AG04449 (cell line): ENCODE measurements around the gene GPX5.

ENCODE experiments used
- CTCF ChIA-PET: fragments of 350-600 bp; formaldehyde crosslinking; extraction: SDS; loops from one replicate; lab custom pipeline; 2021; ENCODE audit warnings: antibody characterized with exemption; lab: Yijun Ruan, JAX
- POLR2A ChIA-PET: fragments of 400-600, 350-600 bp; formaldehyde crosslinking; extraction: SDS; loops from one replicate; lab custom pipeline; 2020; ENCODE audit warnings: antibody characterized with exemption, inconsistent platforms; lab: Yijun Ruan, JAX
- DNase-seq: peaks from one replicate; pipeline ENCODE4 v3.0.0-alpha.2; 2010; ENCODE audit warnings: low read depth, low spot score
- H3K4me3 ChIP-seq: 2 replicates; pipeline ENCODE4 v1.5.1; 2011; ENCODE audit warnings: low read depth, mild to moderate bottlenecking, control low read depth, low read length
- TF ChIP-seq, protein P1 (sequence below): IDR thresholded peaks from one replicate; pipeline ENCODE4 v1.5.1; 2011; ENCODE audit warnings: mild to moderate bottlenecking, moderate library complexity, low read length, control low read depth, inconsistent platforms; ENCODE audit not compliant: insufficient read depth; ENCODE audit errors: missing control alignments

The GPX5 gene

GRCh38 chr6:28488916-28489365, 36.7 kb upstream of the GPX5 start:
- TF ChIP-seq, protein P1, sequence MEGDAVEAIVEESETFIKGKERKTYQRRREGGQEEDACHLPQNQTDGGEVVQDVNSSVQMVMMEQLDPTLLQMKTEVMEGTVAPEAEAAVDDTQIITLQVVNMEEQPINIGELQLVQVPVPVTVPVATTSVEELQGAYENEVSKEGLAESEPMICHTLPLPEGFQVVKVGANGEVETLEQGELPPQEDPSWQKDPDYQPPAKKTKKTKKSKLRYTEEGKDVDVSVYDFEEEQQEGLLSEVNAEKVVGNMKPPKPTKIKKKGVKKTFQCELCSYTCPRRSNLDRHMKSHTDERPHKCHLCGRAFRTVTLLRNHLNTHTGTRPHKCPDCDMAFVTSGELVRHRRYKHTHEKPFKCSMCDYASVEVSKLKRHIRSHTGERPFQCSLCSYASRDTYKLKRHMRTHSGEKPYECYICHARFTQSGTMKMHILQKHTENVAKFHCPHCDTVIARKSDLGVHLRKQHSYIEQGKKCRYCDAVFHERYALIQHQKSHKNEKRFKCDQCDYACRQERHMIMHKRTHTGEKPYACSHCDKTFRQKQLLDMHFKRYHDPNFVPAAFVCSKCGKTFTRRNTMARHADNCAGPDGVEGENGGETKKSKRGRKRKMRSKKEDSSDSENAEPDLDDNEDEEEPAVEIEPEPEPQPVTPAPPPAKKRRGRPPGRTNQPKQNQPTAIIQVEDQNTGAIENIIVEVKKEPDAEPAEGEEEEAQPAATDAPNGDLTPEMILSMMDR, result no peak
- peak overlapping the region; percentile 63 for H3K4me3 ChIP-seq
- POLR2A ChIA-PET, result interaction anchor here (1.0 kb wide), 1 partner anchor 14 kb away, joined by 4 read pairs; no protein-coding TSS in a partner anchor
- DNase-seq, result peak; percentile 40
- CTCF ChIA-PET, result interaction anchor here (0.7 kb wide), 1 partner anchor 54 kb away, joined by 3 read pairs; no protein-coding TSS in a partner anchor

- CTCF ChIA-PET, result interaction anchor here (0.7 kb wide), 1 partner anchor 53 kb away, joined by 3 read pairs; no protein-coding TSS in a partner anchor
- TF ChIP-seq, protein P1, result no peak
- DNase-seq, result peak; percentile 26
- POLR2A ChIA-PET, result interaction anchor here (1.0 kb wide), 1 partner anchor 15 kb away, joined by 4 read pairs; no protein-coding TSS in a partner anchor
- peak overlapping the region; percentile 63 for H3K4me3 ChIP-seq
Measured at GRCh38 chr6:28489366-28490204, 36.1 kb upstream of the GPX5 start.

DNA sequence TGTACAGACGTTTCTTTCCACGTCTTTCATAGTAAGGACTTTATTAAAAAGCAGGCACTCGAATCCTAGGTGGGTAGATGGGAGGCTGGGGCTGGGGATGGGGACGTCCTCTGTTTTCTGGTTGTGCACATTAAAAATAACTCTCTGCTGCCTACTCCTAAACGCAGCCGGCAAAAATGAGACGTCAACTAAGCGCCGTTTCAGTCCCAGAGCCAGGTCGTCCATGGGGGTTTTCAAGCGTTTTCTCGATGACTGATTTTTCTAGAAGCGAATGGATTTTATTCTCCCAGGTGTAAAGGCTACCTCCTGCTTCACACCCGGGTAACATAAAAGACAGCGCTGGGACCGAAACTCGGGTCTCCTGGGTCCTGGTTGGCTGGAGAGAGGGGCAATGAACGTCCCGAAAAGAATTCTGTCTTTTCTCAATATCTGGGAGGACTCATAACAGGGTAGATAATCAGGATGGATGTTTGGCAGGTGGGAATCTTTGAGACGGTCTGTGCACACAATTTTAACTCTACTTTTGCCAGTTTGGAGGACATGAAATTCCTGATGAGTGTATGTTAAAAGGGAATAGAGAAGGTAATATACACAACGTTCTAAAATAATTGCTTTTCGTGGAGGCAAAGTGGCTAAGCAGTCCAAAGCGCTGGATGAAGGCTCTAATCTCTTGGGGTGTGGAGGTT, 35.3 kb upstream of the GPX5 start:
- ChIA-PET CTCF (no interaction called here), POLR2A (no interaction called here)
- H3K4me3 ChIP-seq, result peak overlapping the region; percentile 63
- DNase-seq, result no peak
- TF ChIP-seq, protein P1, result no peak

DNA sequence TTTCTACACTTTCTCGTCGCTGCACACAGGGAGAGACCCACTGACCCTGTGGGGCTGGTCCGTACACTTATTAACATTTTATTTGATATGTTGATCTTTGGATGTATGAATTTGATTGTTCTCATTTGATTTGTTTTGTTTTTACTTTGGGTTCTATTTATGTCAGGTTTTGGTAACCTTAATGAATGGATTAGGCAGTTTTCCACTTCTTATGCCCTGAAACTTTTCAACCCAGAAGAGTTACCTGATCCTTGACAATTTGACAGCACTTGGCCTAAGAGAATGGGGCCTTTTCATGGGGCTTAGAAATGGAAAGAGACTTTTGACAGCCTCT, 33.7 kb upstream of the GPX5 start:
- H3K4me3 ChIP-seq, result no peak overlapping the region
- TF ChIP-seq, protein P1, result no peak
- ChIA-PET POLR2A (no interaction called here), CTCF (no interaction called here)
- no peak for DNase-seq

- CTCF ChIA-PET, result no interaction called here
Measured at GRCh38 chr6:28496099-28496779, 29.4 kb upstream of the GPX5 start.

More at GRCh38 chr6:28496099-28496779, 29.4 kb upstream of the GPX5 start:
- DNase-seq, result no peak
- TF ChIP-seq, protein P1, result no peak
- POLR2A ChIA-PET, result no interaction called here
- no peak overlapping the region for H3K4me3 ChIP-seq
